Breast epithelium (tissue), 4 donors: ENCODE measurements around the gene SNX18. TPM values are rescaled to one million over a fixed set of nuclear protein-coding genes. Genes with fewer than 3 reads are reported as not detected.

Experiments used
- DNase-seq, 2 donors: peaks; one replicate each; pipeline ENCODE4 v3.0.0-alpha.2; 2019; ENCODE audit warnings: low spot score in 2 of 2
- H3K27ac ChIP-seq, 2 donors: fragments of 200-600 bp; sonication (generic) in 1 of 2; one replicate each; pipeline ENCODE4 v1.5.1; 2016 to 2019; ENCODE audit warnings: mild to moderate bottlenecking in 1 of 2
- H3K27me3 ChIP-seq, 2 donors: fragments of 200-600 bp; sonication (generic) in 1 of 2; one replicate each; pipeline versions ENCODE4 v1.5.1 to v1.6.0; 2017 to 2019; ENCODE audit warnings: control low read depth in 1 of 2, mild to moderate bottlenecking in 1 of 2
- H3K36me3 ChIP-seq: fragments of 200-600 bp; one replicate; pipeline ENCODE4 v1.5.1; 2019
- H3K4me1 ChIP-seq, 2 donors: fragments of 200-600 bp; sonication (generic); one replicate each; pipeline ENCODE4 v1.5.1; 2016 to 2019; ENCODE audit warnings: control low read depth in 1 of 2
- H3K4me3 ChIP-seq, 3 donors: fragments of 200-600 bp; sonication (generic); 1 replicate in 2 of 3; 2 replicates in 1 of 3; pipeline ENCODE4 v1.5.1; 2016 to 2019; ENCODE audit warnings: mild to moderate bottlenecking in 3 of 3, moderate library complexity in 2 of 3
- H3K9me3 ChIP-seq, 2 donors: fragments of 200-600 bp; sonication (generic) in 1 of 2; one replicate each; pipeline ENCODE4 v1.5.1; 2016 to 2019; ENCODE audit warnings: control low read depth in 1 of 2
- CTCF ChIP-seq, 3 donors: fragments of 450-650 bp; IDR thresholded peaks; one replicate each; pipeline ENCODE4 v1.5.1; 2016 to 2017; ENCODE audit warnings: antibody characterized with exemption in 3 of 3, mild to moderate bottlenecking in 3 of 3, moderate library complexity in 3 of 3
- POLR2A ChIP-seq: fragments of 450-650 bp; IDR thresholded peaks from one replicate; pipeline ENCODE4 v1.6.1; 2016; ENCODE audit warnings: antibody characterized with exemption, mild to moderate bottlenecking, moderate library complexity
- POLR2AphosphoS5 ChIP-seq, 3 donors: sonication (generic); formaldehyde crosslinking; IDR thresholded peaks; one replicate each; pipeline ENCODE4 v1.6.1; 2017; ENCODE audit warnings: antibody characterized with exemption in 3 of 3
- intact Hi-C: fragments of 100-400 bp; cut with DNase I; formaldehyde crosslinking; loops from one replicate; pipeline ENCODE4 v1.15.1; 2023; ENCODE audit warnings: low total_unique reads
- total RNA-seq, 3 donors: library from RNA; depleted of rRNA; stranded (reverse); fragments of >200 nt; gene quantifications; one replicate each; pipeline ENCODE4 v1.1.0, GENCODE V29; 2016

Gene SNX18
- total RNA-seq, 3 donors from 2014 or later: 29.2 to 37.3 (median 33.1) TPM

GRCh38 chr5:54567996-54568395, 50.4 kb downstream of the SNX18 start:
- no peak overlapping the region for H3K27ac ChIP-seq
- TF ChIP-seq CTCF (IDR thresholded peaks at IDR 0.05) (no peak), POLR2A (no peak), POLR2AphosphoS5 (IDR thresholded peaks at IDR 0.05) (no peak)

GRCh38 chr5:54570916-54571315, 53.4 kb downstream of the SNX18 start:
- intact Hi-C loops: no loop called here
- peaks cover 0 to 5% of the 10 kb centered on the region in 2 donors for H3K4me1 ChIP-seq
- no peaks in the 10 kb centered on the region for H3K27me3 ChIP-seq
- no peak overlapping the region for H3K27ac ChIP-seq
- TF ChIP-seq POLR2AphosphoS5 (IDR thresholded peaks at IDR 0.05) (no peak), POLR2A (no peak), CTCF (IDR thresholded peaks at IDR 0.05) (no peak)
- no peak for DNase-seq
- H3K36me3 ChIP-seq: no peaks in the 10 kb centered on the region
- H3K4me3 ChIP-seq: no peak overlapping the region
- H3K9me3 ChIP-seq: no peaks in the 10 kb centered on the region

More at GRCh38 chr5:54567996-54568395, 50.4 kb downstream of the SNX18 start:
- Histone ChIP-seq H3K4me1 (peaks cover 0 to 5% of the 10 kb centered on the region in 2 donors), H3K9me3 (no peaks in the 10 kb centered on the region), H3K4me3 (no peak overlapping the region), H3K36me3 (no peaks in the 10 kb centered on the region), H3K27me3 (no peaks in the 10 kb centered on the region)
- intact Hi-C loops: loop anchor here (5.0 kb wide), 1 partner anchor 214 kb away; no protein-coding TSS in a partner anchor
- DNase-seq: no peak

GRCh38 chr5:54571462-54571861, 53.9 kb downstream of the SNX18 start:
- intact Hi-C loops: no loop called here
- TF ChIP-seq POLR2AphosphoS5 (IDR thresholded peaks at IDR 0.05) (no peak), POLR2A (no peak), CTCF (IDR thresholded peaks at IDR 0.05) (no peak)
- H3K27ac ChIP-seq: no peak overlapping the region

GRCh38 chr5:54573812-54574489, 56.4 kb downstream of the SNX18 start:
- Histone ChIP-seq H3K36me3 (no peaks in the 10 kb centered on the region), H3K27ac (no peak overlapping the region), H3K9me3 (no peaks in the 10 kb centered on the region), H3K4me3 (no peak overlapping the region), H3K4me1 (peaks cover 0 to 5% of the 10 kb centered on the region in 2 donors), H3K27me3 (no peaks in the 10 kb centered on the region)
- TF ChIP-seq POLR2A (no peak), CTCF (IDR thresholded peaks at IDR 0.05) (no peak), POLR2AphosphoS5 (IDR thresholded peaks at IDR 0.05) (no peak)
- intact Hi-C loops: no loop called here
- no peak for DNase-seq

More at GRCh38 chr5:54571462-54571861, 53.9 kb downstream of the SNX18 start:
- no peak for DNase-seq
- H3K9me3 ChIP-seq: no peaks in the 10 kb centered on the region
- peaks cover 0 to 5% of the 10 kb centered on the region in 2 donors for H3K4me1 ChIP-seq
- H3K27me3 ChIP-seq: no peaks in the 10 kb centered on the region
- H3K4me3 ChIP-seq: no peak overlapping the region
- no peaks in the 10 kb centered on the region for H3K36me3 ChIP-seq

- TF ChIP-seq POLR2AphosphoS5 (IDR thresholded peaks at IDR 0.05) (no peak), CTCF (IDR thresholded peaks at IDR 0.05) (no peak), POLR2A (no peak)
- no peaks in the 10 kb centered on the region for H3K4me1 ChIP-seq
- no peaks in the 10 kb centered on the region for H3K36me3 ChIP-seq
- H3K9me3 ChIP-seq: no peaks in the 10 kb centered on the region
- intact Hi-C loops: no loop called here
- H3K27me3 ChIP-seq: no peaks in the 10 kb centered on the region
- H3K27ac ChIP-seq: no peak overlapping the region
- H3K4me3 ChIP-seq: no peak overlapping the region
- DNase-seq: no peak
Observed at GRCh38 chr5:54577528-54577927, 60.0 kb downstream of the SNX18 start.
